ENCODE results near the gene USP48.

The USP48 gene

GRCh38 chr1:21667348-21668231, 115.4 kb downstream of the USP48 start:
- no peaks in the 10 kb centered on the region for H3K9me2 ChIP-seq (replicated peaks; ENCODE audit: low read depth, low read length)
- no peaks in the 10 kb centered on the region for H3K79me2 ChIP-seq (ENCODE audit: insufficient read depth, low read length)
- no peak overlapping the region for H3K4me2 ChIP-seq (ENCODE audit: low read depth, low read length, poor library complexity, severe bottlenecking)
- no peak overlapping the region for H2AFZ ChIP-seq (ENCODE audit: low read length)
- no peaks in the 10 kb centered on the region for H3K9me3 ChIP-seq (ENCODE audit: insufficient read depth, low read depth, low read length)
- no peak overlapping the region for H3K4me3 ChIP-seq (ENCODE audit: low read length, poor library complexity, severe bottlenecking)
- H3K36me3 ChIP-seq (ENCODE audit: insufficient read depth, low read length), result no peaks in the 10 kb centered on the region
- peaks cover 11% of the 10 kb centered on the region for H3K4me1 ChIP-seq (ENCODE audit: insufficient read depth, low read length, poor library complexity, severe bottlenecking)
- no peak overlapping the region for H3K9ac ChIP-seq (ENCODE audit: low read depth, low read length, poor library complexity, severe bottlenecking)
- no peaks in the 10 kb centered on the region for H4K20me1 ChIP-seq (ENCODE audit: insufficient read depth, low read length, poor library complexity, severe bottlenecking)
- TF ChIP-seq EZH2phosphoT487 (IDR thresholded peaks at IDR 0.05; ENCODE audit: borderline replicate concordance), result no peak
- H3K27me3 ChIP-seq (ENCODE audit: insufficient read depth, low read length, poor library complexity, severe bottlenecking), result no peaks in the 10 kb centered on the region
- no peaks in the 10 kb centered on the region for H3F3A ChIP-seq (ENCODE audit: low read depth)

DNA sequence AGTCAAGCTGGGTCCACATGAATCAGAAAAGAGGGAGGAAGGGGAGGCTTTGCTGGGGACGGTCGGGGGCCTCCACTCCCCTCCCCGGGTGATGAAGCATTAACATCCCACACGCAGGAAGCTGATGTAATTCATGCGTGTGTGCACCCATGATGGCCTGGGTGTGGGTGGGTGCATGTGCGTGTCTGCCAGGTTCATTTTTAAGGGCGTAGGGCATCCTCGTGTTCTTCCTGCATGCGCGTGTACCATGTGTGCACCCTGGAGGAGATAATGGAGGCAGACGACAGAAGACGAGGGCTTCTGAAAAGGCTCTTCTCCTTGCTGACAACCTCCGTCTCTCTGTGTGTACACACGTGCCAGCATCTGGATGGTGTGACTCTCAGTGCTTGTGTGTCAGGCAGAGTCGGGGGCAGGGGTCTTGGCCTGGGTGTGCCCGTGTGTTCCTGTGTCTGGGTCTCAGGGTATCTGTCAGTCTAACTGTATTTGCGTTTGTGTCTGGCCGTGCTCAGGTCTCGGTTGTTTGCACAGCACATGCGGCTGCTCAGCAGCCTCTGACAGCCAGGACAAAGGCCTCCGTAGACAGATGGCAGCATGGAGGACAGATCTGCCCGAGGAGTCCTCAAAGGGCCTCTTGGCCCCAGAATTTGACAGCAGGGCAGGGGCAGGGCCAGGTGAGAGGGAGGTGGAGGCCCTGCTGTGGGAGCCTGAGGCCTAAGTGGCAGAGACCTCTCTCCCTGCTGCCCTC, 116.2 kb downstream of the USP48 start:
- Histone ChIP-seq H3K9me2 (replicated peaks; ENCODE audit: low read depth, low read length) (no peaks in the 10 kb centered on the region), H3K4me3 (ENCODE audit: low read length, poor library complexity, severe bottlenecking) (no peak overlapping the region), H3K9ac (ENCODE audit: low read depth, low read length, poor library complexity, severe bottlenecking) (no peak overlapping the region), H3K79me2 (ENCODE audit: insufficient read depth, low read length) (no peaks in the 10 kb centered on the region), H4K20me1 (ENCODE audit: insufficient read depth, low read length, poor library complexity, severe bottlenecking) (no peaks in the 10 kb centered on the region), H3K4me2 (ENCODE audit: low read depth, low read length, poor library complexity, severe bottlenecking) (no peak overlapping the region), H3F3A (ENCODE audit: low read depth) (no peaks in the 10 kb centered on the region), H3K9me3 (ENCODE audit: insufficient read depth, low read depth, low read length) (no peaks in the 10 kb centered on the region), H3K36me3 (ENCODE audit: insufficient read depth, low read length) (no peaks in the 10 kb centered on the region), H3K4me1 (ENCODE audit: insufficient read depth, low read length, poor library complexity, severe bottlenecking) (peaks cover 11% of the 10 kb centered on the region), H2AFZ (ENCODE audit: low read length) (no peak overlapping the region), H3K27me3 (ENCODE audit: insufficient read depth, low read length, poor library complexity, severe bottlenecking) (no peaks in the 10 kb centered on the region)
- no peak for TF ChIP-seq CTCF (conservative IDR thresholded peaks at IDR 0.05; ENCODE audit: low read length)
- no peak for TF ChIP-seq EZH2phosphoT487 (IDR thresholded peaks at IDR 0.05; ENCODE audit: borderline replicate concordance)

DNA sequence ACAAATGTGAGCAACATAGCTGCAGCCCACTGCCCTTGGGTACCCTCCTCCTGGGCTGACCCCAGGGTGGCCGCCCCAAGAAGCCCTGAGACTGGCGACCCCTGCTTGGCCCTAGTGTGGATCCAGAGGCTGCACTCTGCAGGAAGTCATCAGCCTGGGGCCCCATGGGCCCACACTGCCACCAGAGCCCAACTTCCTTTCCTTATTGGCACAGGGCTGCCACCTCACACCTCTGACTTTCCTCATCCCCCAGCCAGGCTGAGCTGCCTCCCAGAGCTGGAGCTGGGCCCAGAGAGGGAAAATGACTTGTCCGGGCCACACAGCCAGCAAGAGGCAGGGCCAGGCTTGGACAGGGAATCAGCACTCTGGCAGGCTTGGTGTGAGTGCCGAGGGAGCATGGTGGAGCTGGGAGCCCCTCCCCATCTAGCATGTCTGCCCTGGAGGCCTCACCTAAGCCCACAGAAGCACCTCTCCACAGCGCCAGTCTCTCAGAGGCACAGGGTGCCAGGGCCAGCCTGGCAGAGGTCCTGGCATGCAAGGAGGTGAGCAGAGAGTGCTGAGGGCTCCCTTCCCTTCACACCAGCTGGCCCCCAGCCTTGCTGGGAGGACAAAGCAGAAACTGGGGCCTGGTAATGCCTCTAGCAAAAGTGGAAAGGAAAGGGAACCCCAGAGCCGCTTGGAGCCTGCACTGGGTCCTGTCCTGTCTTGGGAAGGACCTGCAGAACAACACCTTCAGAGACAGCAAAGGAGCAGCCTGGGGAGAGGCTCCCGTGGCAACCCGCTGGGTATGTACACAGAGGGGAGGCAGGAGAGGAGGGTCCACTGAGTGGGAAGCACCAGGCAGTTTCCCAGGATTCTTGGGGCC, 117.0 kb downstream of the USP48 start:
- H3K9ac ChIP-seq (ENCODE audit: low read depth, low read length, poor library complexity, severe bottlenecking), result peak overlapping the region; percentile 45
- no peaks in the 10 kb centered on the region for H4K20me1 ChIP-seq (ENCODE audit: insufficient read depth, low read length, poor library complexity, severe bottlenecking)
- H3K9me3 ChIP-seq (ENCODE audit: insufficient read depth, low read depth, low read length), result no peaks in the 10 kb centered on the region
- peak overlapping the region; percentile 55; the same call in 1 of the 2 replicates for H2AFZ ChIP-seq (ENCODE audit: low read length)
- TF ChIP-seq EZH2phosphoT487 (IDR thresholded peaks at IDR 0.05; ENCODE audit: borderline replicate concordance) (no peak), CTCF (conservative IDR thresholded peaks at IDR 0.05; ENCODE audit: low read length) (no peak)
- H3K4me1 ChIP-seq (ENCODE audit: insufficient read depth, low read length, poor library complexity, severe bottlenecking), result peaks cover 11% of the 10 kb centered on the region
- no peak overlapping the region for H3K4me3 ChIP-seq (ENCODE audit: low read length, poor library complexity, severe bottlenecking)
- H3K9me2 ChIP-seq (replicated peaks; ENCODE audit: low read depth, low read length), result no peaks in the 10 kb centered on the region
- no peaks in the 10 kb centered on the region for H3F3A ChIP-seq (ENCODE audit: low read depth)
- H3K27me3 ChIP-seq (ENCODE audit: insufficient read depth, low read length, poor library complexity, severe bottlenecking), result no peaks in the 10 kb centered on the region
- no peaks in the 10 kb centered on the region for H3K36me3 ChIP-seq (ENCODE audit: insufficient read depth, low read length)
- peak overlapping the region; percentile 55 for H3K4me2 ChIP-seq (ENCODE audit: low read depth, low read length, poor library complexity, severe bottlenecking)
- H3K79me2 ChIP-seq (ENCODE audit: insufficient read depth, low read length), result no peaks in the 10 kb centered on the region
